ENCODE measurements around the gene STK40. TPM values are rescaled to one million over a fixed set of nuclear protein-coding genes. Genes with fewer than 3 reads are reported as not detected.

Gene STK40
- total RNA-seq, 1 donor from 2014 or later = 10.6 TPM

DNA sequence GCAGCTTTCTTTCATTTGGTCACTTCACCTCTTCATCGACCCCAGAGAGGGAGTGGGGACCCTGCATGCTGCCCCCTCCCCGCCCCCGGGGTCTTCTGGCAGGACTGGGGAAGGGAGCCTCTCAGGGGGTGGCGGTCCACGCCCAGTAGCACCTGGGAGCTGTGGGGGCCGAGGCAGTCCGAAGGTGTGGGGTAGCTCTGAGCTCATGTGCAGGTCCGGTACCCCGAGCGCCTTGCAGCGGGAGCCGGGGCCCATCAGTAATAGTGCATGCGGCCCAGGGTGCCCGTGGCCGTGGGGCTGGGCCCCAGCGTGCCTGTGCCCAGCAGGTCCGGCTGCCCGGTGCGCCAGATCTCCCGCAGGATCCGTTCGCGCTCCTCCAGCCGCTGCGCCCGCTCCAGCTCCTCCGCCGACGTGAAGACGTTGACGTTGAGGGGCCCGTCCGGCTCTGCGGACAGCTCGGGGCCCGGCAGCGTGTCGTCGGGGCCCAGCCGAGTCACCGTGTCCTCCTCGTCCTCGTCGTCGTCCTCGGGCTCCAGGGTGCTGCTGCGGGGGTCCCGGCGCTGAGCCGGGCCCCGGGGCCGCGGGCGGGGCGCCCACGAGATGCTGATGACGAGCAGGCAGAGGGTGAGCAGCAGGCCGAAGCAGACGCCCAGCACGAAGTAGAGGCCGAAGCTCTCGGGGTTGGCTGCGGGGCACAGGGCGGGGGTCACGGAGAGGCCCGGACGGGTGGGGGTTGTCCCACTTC is 63.5 kb downstream of the STK40 start:
- FAIRE-seq (no peak), DNase-seq (ENCODE audit: low spot score in 2 of 2) (no peak)

DNA sequence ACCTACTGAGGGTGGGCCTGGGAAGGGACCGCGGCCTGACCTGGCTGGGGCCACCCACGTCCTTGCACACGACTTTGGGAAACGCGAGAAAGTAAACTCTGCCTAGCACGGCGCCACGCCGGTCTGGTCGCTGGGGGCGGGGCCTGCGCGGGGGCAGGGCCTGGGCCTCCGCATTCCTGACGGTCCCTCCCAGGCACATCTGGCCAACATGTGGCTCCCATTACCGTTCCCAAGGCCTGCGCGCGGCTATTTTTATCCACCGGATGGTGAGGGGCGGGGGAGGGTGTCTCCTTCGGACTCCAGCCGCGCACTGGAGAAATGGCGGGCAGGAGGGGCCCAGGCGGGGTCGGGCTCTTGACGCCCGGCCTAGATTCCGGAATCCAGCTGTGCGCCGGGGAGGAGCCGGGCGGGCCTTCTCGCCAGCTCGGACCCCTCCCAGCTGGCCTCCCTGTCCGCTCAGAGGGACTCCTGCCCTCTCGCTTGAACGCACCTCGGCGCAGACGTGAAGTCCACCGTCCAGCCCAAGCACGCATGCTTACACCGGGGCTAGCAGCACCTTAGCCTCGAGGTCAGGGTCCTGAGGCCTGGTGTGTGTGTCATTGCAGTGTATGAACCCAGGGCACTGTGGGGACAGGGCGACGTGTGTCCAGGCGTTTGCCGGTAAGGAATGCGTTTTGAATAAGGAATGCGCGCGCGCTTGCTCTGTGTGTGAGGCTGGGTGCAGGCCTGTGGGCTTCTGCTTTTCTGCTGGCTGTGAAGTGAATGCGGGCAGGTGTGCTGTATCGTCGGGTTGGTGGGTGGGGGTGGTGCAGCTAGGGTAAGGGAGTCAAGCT is 64.4 kb downstream of the STK40 start:
- FAIRE-seq (no peak), DNase-seq (ENCODE audit: low spot score in 2 of 2) (peak in 1 of 2 donors; percentile 58)

DNA sequence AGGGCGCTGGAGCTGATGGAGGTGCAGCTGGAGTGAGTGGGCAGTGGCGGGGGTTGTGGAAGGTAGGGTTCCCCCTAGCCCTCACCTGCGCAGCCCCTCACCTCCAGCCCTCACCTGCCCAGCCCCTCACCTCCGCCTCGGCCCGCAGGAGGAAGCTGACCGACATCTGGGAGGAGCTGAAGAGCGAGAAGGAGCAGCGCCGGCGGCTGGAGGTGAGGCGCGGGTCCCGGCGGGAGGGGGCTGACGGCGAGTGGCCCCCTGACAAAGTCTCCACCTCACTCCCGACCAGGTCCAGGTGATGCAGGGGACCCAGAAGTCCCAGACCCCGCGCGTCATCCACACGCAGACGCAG is 65.0 kb downstream of the STK40 start:
- DNase-seq (ENCODE audit: low spot score in 2 of 2) = no peak
- FAIRE-seq = no peak

- no peak for DNase-seq (ENCODE audit: low spot score in 2 of 2)
- no peak for FAIRE-seq
Observed at GRCh38 chr1:36320291-36320761, 65.4 kb downstream of the STK40 start.

DNA sequence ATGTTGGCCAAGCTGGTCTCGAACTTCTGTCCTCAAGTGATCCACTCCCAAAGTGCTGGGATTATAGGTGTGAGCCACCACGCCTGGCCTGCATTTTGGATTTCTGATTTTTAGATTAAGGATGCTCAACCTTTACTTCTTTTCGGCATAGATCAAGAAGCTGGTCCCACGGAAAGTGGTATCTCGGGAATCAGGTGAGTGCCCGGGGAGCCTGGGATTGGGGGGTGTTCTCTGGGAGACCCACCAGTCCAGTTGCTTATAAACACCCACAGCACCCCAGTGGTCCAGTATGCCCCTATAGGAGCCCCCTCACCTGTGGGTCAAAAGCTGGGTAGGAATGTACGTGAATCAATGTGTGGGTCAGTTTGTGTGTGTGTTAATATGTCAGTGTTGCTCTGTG is 76.3 kb downstream of the STK40 start:
- no peak for FAIRE-seq
- no peak for DNase-seq (ENCODE audit: low spot score in 2 of 2)

- DNase-seq (ENCODE audit: low spot score in 2 of 2) (no peak), FAIRE-seq (no peak)
Observed at GRCh38 chr1:36307601-36308330, 78.0 kb downstream of the STK40 start.

DNA sequence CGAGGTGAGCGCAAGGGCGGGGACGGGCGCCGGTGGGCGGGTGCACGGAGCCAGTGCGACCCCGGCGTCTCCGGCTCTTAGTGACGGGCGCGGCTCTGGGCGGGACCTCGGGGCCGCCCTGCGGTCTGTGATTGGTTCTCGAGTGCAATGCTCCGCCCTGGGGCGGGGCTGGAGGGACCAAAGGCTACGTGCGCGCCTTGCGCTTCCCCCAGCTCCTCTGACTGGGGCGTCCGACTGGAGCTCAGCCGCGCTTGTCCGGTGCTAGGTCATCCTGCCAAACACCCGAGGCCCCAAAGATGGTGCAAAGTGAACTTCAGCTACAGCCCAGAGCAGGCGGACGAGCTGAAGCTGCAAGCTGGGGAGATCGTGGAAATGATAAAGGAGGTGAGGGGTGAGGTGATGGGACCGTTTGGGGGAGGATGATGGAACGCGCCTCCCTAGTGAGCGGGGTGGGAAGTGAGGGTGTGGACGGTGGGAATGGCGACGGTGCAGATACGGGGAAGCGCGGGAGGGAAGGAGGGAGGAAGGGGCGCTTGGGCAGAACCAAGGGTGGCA is 78.7 kb downstream of the STK40 start:
- FAIRE-seq (no peak), DNase-seq (ENCODE audit: low spot score in 2 of 2) (peak; percentile 87 to 96)

DNA sequence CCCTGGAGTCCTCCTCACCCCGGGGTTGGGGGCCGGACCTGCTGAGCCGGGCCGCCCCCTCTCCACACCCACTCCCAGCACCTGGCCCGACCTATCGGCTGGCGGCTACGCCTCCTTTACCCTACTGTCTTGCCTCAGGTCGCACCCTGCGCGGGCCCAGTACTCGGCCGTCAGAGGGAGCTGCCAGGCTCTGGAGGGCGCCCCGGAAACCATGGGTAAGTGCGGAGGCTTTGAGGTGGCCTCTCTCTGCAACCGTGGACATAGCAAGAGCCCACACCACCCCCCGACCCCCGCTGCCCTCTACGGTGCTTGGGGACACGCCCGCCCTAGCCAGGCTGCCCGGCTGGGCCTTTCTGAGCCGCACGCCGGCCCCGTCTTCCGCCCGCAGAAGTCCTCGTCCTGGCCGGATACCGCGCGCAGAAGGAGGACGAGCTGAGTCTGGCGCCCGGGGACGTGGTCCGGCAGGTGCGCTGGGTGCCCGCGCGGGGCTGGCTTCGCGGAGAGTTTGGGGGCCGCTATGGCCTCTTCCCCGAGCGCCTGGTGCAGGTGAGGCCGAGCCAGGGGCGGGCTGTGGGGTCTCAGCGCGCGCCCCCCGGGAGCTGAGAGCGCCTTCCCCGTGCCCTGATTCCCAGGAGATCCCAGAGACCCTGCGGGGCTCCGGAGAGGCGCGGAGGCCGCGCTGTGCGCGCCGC is 79.4 kb downstream of the STK40 start, which contains the start of gene SH3D21:
Gene SH3D21, plus strand, starts transcription at position 159 of the 692 bp plus-strand sequence. Its CDS starts 53 bp downstream, at position 212.
- no peak for DNase-seq (ENCODE audit: low spot score in 2 of 2)
- FAIRE-seq = no peak

DNA sequence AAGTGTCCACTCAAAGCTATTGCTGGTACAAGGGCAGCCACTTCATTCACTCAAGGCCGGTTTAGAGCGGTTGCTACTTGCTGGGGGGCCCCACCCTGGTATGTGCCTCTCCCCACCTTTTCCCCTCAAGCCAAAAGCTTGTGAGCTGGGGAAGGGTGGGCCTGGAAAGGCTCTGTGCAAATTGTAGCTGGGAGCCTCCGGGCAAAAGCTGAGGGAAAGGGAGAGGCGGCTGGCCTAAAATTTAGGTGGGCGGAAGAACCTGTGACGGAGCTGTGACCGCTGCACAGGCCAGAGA is 79.9 kb downstream of the STK40 start:
- no peak for DNase-seq (ENCODE audit: low spot score in 2 of 2)
- no peak for FAIRE-seq

DNA sequence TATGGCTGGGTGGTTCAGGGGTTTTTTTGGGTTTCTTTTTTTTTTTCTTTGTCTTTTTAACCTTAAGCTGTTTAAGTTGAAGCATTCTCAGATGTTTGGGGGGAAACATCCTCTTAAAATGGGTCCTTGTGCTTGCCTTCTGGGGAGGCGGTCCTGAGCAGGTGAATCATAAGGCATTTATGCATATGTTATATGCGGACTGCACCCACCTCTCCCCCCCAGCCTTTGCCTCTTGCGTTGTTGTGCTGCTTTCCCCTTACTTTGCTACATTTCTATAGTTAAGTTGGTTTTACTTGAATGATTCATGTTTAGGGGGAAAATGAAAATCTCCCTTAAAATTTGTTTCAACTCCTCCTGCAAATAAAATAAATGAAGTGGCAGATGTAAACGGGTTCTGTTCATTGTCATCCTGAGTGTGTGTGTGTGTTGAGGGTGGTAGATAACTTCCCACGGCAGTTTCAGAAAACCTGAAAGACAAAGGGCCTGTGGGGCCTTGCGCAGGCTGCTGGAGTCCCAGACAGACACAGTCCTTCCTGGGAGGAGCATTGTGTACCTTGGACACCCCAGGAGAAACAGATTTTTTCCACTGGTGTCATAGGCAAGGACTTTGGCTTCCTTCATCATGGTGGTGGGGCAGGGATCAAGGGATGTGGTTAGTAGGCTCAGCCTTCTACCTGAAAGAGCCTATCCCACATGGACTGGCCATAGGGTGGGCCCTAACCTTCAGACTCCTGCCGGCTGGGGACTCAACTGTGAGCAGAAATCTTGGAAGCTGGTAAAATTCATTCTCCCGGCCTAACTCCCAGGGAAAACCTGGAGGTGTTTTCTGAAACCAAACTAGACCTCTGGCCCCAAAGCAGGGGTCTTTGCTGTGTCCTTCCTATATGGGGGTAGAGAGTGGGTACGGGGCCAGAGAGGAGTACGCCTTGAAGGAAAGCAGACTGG is 80.5 kb downstream of the STK40 start:
- no peak for FAIRE-seq

GRCh38 chr1:36304521-36304920 is 81.2 kb downstream of the STK40 start:
- DNase-seq (ENCODE audit: low spot score in 2 of 2) (no peak), FAIRE-seq (no peak)

More for the DNA sequence above, 80.5 kb downstream of the STK40 start:
- no peak for DNase-seq (ENCODE audit: low spot score in 2 of 2)

DNA sequence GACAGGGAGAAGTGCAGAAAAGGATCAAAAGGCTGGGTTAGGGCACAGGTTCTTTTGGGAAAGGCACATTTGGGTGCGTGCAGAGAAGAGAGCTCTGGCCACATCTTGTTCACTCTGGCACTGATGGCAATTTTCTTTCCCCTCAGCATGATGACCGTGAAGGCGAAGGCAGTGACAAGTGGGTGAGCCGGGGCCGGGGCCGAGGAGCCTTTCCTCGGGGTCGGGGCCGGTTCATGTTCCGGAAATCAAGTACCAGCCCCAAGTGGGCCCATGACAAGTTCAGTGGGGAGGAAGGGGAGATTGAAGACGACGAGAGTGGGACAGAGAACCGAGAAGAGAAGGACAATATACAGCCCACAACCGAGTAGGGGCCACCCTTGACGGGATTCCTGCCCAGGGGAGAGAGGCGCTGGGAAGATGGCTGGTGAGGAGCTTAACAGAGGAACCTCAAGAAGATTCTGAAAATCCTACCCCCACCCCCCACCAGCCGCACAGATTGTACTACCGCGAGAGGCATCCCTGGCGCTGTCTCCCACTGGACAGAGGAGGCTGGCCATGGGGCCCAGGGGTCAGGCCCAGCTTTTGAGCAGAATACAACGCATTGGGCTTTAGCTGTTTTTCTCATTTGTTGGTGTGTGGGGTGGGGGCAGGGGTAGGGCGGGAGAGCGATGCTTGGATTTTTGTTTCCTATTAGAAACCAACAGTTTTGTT is 81.9 kb downstream of the STK40 start:
- no peak for FAIRE-seq
- DNase-seq (ENCODE audit: low spot score in 2 of 2) = no peak

DNA sequence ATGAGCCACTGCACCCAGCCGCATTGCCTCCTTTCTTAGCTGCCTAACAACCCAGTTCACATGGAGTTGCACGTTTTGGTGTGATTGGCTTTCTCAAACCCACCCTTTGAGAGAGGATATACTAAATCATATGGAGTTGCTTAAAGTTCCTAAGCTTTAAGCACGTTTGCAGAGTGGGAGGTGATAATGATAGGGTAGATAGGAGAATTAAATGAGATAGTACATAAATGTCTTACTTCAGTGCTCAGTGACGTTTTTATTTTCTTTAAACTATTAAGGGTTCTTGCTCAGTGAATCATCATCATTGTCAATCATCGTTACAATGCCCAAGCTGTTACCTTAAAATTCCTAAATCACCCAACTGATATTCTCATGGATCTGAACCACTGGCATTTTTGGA is 82.5 kb downstream of the STK40 start:
- no peak for FAIRE-seq
- no peak for DNase-seq (ENCODE audit: low spot score in 2 of 2)

GRCh38 chr1:36301220-36301619 is 84.5 kb downstream of the STK40 start:
- FAIRE-seq = no peak

DNA sequence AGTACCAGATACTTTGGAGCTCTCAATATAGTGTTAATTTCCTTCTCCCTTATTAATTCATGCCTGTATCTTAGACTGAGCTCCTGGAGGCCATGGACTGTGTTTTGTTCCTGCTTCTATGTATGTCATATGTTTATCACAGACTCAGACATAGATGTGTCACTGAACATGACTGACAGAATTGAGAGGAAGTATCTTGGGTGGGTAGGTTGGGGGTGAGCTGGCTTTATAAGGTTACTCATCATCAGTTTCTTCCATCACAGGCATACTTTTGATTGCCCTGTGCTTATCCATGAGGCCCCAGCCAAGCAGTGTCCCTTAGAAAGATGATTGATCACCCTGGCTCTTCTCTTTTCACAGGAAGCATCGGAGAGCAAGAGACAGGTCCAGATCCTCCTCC is 85.2 kb downstream of the STK40 start:
- FAIRE-seq (no peak), DNase-seq (ENCODE audit: low spot score in 2 of 2) (no peak)

More at GRCh38 chr1:36301220-36301619, 84.5 kb downstream of the STK40 start:
- no peak for DNase-seq (ENCODE audit: low spot score in 2 of 2)

GRCh38 chr1:36298640-36299039 is 87.1 kb downstream of the STK40 start:
- no peak for DNase-seq (ENCODE audit: low spot score in 2 of 2)
- no peak for FAIRE-seq

DNA sequence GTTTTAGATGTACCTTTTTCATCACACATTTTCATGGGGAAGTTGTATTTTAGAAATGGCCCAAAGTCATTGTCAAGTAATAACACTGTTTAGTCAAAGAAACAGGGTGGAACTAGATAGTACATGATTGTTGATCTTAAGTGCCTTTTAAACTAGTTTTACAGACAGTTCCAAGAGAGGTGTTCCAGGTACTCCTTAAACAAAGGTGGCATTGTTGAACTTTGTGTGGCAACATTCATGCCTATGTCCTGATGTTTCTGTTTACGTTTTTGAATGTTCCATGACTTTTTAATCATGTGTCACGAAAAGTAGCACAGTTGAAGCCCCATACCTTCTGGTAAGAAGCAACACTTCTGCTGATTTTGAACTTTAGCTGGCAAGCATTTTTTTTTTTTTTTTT is 88.7 kb downstream of the STK40 start:
- DNase-seq (ENCODE audit: low spot score in 2 of 2) (no peak), FAIRE-seq (no peak)

DNA sequence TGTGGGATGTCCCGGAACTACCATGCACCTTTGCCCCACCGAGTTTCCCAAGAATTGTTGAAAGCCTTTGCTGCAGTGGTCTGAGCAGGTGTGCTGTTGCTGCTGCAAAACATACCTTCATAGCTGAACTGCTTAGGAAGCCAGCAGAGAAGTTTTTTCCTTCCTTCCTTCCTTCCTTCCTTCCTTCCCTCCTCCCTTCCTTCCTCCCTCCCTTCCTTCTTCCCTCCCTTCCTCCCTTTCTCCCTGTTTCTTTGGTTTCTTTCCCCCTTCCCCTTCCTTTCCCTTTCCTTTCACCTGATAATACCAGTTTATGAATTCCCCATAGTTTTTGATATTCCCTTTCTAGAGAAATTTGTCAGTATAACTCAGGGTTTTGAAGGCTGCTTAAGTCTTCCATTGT is 90.3 kb downstream of the STK40 start:
- no peak for FAIRE-seq
- DNase-seq (ENCODE audit: low spot score in 2 of 2) = no peak

Data from frontal cortex (tissue), 4 donors.